ENCODE data around the gene COX20. TPM values are rescaled to one million over a fixed set of nuclear protein-coding genes. Genes with fewer than 3 reads are reported as not detected.

Gene COX20
- total and polyA plus RNA-seq, 2 of the 13 experiments (the other 11 are each of a cell fraction or from before 2014, with no cell fraction given) = 34.4 to 95.8 TPM

GRCh38 chr1:244849189-244849866 lies 13.9 kb downstream of the COX20 start (continued):
- TF ChIP-seq NR2F1 (CRISPR knock-in tag; IDR thresholded peaks at IDR 0.05) = no peak
- TF ChIP-seq ZNF687 (CRISPR knock-in tag; IDR thresholded peaks at IDR 0.05) = no peak
- no peak for TF ChIP-seq ZFX (CRISPR knock-in tag; IDR thresholded peaks at IDR 0.05; ENCODE audit: low read depth)
- no peak for TF ChIP-seq IKZF5 (CRISPR knock-in tag; IDR thresholded peaks at IDR 0.05)
- TF ChIP-seq ZNF230 (CRISPR knock-in tag; IDR thresholded peaks at IDR 0.05) = no peak
- TF ChIP-seq POLR2A (IDR thresholded peaks at IDR 0.05; ENCODE audit: insufficient read depth in 1 of 2, low read depth in 2 of 2, low read length in 2 of 2) = peak in 1 of 2 experiments; percentile 30; a peak in 3 of 4 replicates
- no peak for TF ChIP-seq MAFK (conservative IDR thresholded peaks at IDR 0.05 in 1 of 2, IDR thresholded peaks at IDR 0.05 in 1 of 2; ENCODE audit: low read length in 2 of 2)
- TF ChIP-seq CBX5 (CRISPR knock-in tag; IDR thresholded peaks at IDR 0.05; ENCODE audit: borderline replicate concordance) = no peak
- TF ChIP-seq AGO1 (IDR thresholded peaks at IDR 0.05; ENCODE audit: low read depth, low read length, poor library complexity, severe bottlenecking) = no peak
- TF ChIP-seq BATF2 (CRISPR knock-in tag; IDR thresholded peaks at IDR 0.05) = no peak
- 0 out of 4 replicates have a peak, but pooled peaks of 1 of the 2 experiments have one; percentile 20 for TF ChIP-seq ATF4 (CRISPR knock-in tag; IDR thresholded peaks at IDR 0.05)
- TF ChIP-seq GATAD2A (CRISPR knock-in tag; IDR thresholded peaks at IDR 0.05) = no peak
- TF ChIP-seq ZNF446 (CRISPR knock-in tag; IDR thresholded peaks at IDR 0.05) = no peak
- TF ChIP-seq SRSF4 (IDR thresholded peaks at IDR 0.05; ENCODE audit: low read depth, low read length, poor library complexity, severe bottlenecking) = peak; percentile 11
- no peak for TF ChIP-seq ZNF224 (CRISPR knock-in tag; IDR thresholded peaks at IDR 0.05)
- TF ChIP-seq ZNF383 (CRISPR knock-in tag; IDR thresholded peaks at IDR 0.05; ENCODE audit: borderline replicate concordance) = no peak
- no peak for TF ChIP-seq ZNF503 (CRISPR knock-in tag; IDR thresholded peaks at IDR 0.05)

All from HepG2 (cell line).